Amniotic epithelial cell (primary cell): ENCODE data around the gene IKZF1.

Experiments used
- DNase-seq: peaks from one replicate; pipeline ENCODE4 v3.0.0-alpha.2; 2010; ENCODE audit warnings: low read depth

IKZF1 gene

GRCh38 chr7:50304129-50304910 is at the start of gene IKZF1:
Gene IKZF1 (plus strand): TSS chr7:50304716. CDS start chr7:50319062, 14,346 bp downstream.
- DNase-seq = no peak

- DNase-seq = no peak
Measured at GRCh38 chr7:50261593-50261992, 42.9 kb upstream of the IKZF1 start.

- DNase-seq = no peak
Measured at GRCh38 chr7:50262446-50262845, 42.1 kb upstream of the IKZF1 start.

- no peak for DNase-seq
Measured at GRCh38 chr7:50262916-50263690, 41.4 kb upstream of the IKZF1 start.

GRCh38 chr7:50264908-50265307 is 39.6 kb upstream of the IKZF1 start:
- DNase-seq = no peak

GRCh38 chr7:50265968-50266634 is 38.4 kb upstream of the IKZF1 start:
- DNase-seq = no peak

- no peak for DNase-seq
Measured at GRCh38 chr7:50266635-50267386, 37.7 kb upstream of the IKZF1 start.

- no peak for DNase-seq
Measured at GRCh38 chr7:50267525-50268041, 36.9 kb upstream of the IKZF1 start.

GRCh38 chr7:50268223-50268622 is 36.3 kb upstream of the IKZF1 start:
- no peak for DNase-seq

- no peak for DNase-seq
Measured at GRCh38 chr7:50268990-50269389, 35.5 kb upstream of the IKZF1 start.

GRCh38 chr7:50270531-50271018 is 33.9 kb upstream of the IKZF1 start:
- no peak for DNase-seq

- no peak for DNase-seq
Measured at GRCh38 chr7:50272808-50273207, 31.7 kb upstream of the IKZF1 start.

- no peak for DNase-seq
Measured at GRCh38 chr7:50273301-50273700, 31.2 kb upstream of the IKZF1 start.

GRCh38 chr7:50273870-50274269 is 30.6 kb upstream of the IKZF1 start:
- no peak for DNase-seq

GRCh38 chr7:50274361-50274760 is 30.2 kb upstream of the IKZF1 start:
- no peak for DNase-seq

GRCh38 chr7:50275430-50275829 is 29.1 kb upstream of the IKZF1 start:
- DNase-seq = no peak

GRCh38 chr7:50276483-50276882 is 28.0 kb upstream of the IKZF1 start:
- DNase-seq = no peak

- no peak for DNase-seq
Measured at GRCh38 chr7:50278120-50278519, 26.4 kb upstream of the IKZF1 start.

GRCh38 chr7:50281680-50282445 is 22.7 kb upstream of the IKZF1 start:
- no peak for DNase-seq

GRCh38 chr7:50282813-50283605 is 21.5 kb upstream of the IKZF1 start:
- DNase-seq = no peak
